Activated CD8-positive, alpha-beta memory T cell treated with anti-CD3 and anti-CD28 coated beads, Interleukin-2, amount 50 U/mL, for 24 hours (primary cell): ENCODE measurements around the gene CCDC134.

Source experiments
- DNase-seq: peaks from one replicate; pipeline ENCODE4 v3.0.0-alpha.2; 2020; ENCODE audit errors: extremely low read depth

Gene CCDC134

GRCh38 chr22:41800348-41801146 lies at the start of gene CCDC134:
CCDC134 (plus strand) TSS chr22:41800679; CDS start chr22:41808891, 8,212 bp downstream.
- DNase-seq = peak; percentile 68

DNA sequence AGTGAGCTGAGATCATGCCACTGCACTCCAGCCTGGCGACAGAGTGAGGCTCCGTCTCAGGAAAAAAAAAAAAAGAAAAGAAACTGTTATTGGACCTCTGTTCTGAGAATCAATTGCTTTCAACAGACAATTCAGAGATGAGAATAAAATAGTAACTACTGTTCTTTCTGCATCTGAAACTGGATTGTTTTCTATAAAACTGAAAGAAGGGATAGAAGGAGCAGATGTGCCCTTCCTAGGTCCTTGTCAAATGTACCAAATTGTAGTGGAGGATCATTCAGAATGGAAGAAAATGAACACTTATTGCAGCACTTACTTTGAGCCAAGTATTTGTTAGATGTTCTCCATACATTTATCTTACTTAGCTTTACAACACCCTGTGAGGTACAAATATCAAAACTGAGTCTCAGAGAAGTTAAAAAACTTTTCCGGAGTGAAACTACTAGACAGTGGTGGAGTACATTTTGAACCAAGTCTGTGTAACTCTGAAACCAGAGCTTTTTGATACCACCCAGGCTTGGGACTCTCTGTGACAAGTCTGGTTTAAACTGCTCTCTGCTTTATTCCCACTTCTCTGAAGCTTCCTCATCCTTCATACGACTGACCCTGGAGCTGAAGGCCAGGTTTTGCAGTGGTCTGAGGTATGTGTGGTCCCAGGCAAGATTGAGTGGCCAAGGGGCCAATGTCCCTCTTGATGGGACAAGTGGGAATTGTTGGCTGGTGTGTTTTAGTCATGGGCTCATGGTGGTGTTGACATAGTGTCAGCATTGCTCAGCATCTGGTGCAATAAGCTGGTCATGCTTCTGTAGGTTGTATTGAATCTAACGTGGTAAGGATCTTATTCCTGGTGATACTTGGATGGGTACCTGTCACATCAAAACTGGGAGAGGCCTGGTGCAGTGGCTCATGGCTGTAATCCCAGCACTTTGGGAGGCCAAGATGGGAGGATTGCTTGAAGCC lies 48.2 kb upstream of the CCDC134 start:
- DNase-seq = no peak

- DNase-seq = no peak
Measured at GRCh38 chr22:41753984-41754383, 46.5 kb upstream of the CCDC134 start.

- no peak for DNase-seq
Measured at GRCh38 chr22:41757502-41757901, 43.0 kb upstream of the CCDC134 start.

GRCh38 chr22:41758231-41758630 lies 42.2 kb upstream of the CCDC134 start:
- DNase-seq = no peak

- DNase-seq = no peak
Measured at GRCh38 chr22:41762980-41763779, 37.3 kb upstream of the CCDC134 start.

DNA sequence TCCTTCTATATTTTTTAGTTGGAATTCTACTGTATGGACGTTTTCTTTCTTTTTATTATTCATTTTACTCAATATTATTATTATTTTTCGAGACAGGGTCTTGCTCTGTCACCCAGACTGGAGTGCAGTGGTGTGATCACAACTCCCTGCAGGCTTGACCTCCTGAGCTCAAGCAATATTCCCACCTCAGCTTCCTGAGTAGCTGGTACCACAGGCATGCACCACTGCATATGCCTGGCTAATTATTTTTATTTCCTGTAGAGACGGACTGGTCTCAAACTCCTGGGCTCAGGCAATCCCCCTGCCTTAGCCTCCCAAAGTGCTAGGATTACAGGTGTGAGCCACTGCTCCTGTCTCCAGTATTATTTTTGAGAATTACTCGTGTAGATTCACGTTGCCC lies 34.0 kb upstream of the CCDC134 start:
- DNase-seq = no peak

GRCh38 chr22:41768430-41768829 lies 32.0 kb upstream of the CCDC134 start:
- DNase-seq = no peak

- DNase-seq = no peak
Measured at GRCh38 chr22:41770715-41771468, 29.6 kb upstream of the CCDC134 start.

GRCh38 chr22:41772198-41772597 lies 28.3 kb upstream of the CCDC134 start:
- no peak for DNase-seq

- no peak for DNase-seq
Measured at GRCh38 chr22:41772645-41773044, 27.8 kb upstream of the CCDC134 start.

DNA sequence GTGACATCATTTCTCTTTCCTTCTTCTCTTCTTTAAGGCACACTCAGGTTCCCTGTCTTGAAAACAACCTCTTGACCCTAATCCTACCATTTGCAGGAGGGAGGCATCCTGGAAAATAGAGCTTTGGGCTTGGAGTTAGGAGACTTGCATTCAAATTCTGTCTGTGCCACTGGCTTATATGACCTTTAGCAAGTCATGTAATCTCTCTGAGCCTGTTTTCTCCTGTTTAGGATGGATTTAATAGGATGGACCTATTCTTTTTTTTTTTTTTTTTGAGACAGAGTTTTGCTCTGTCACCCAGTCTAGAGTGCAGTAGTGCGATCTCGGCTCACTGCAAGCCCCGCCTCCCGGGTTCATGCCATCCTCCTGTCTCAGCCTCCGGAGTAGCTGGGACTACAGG lies 25.1 kb upstream of the CCDC134 start:
- DNase-seq = no peak

DNA sequence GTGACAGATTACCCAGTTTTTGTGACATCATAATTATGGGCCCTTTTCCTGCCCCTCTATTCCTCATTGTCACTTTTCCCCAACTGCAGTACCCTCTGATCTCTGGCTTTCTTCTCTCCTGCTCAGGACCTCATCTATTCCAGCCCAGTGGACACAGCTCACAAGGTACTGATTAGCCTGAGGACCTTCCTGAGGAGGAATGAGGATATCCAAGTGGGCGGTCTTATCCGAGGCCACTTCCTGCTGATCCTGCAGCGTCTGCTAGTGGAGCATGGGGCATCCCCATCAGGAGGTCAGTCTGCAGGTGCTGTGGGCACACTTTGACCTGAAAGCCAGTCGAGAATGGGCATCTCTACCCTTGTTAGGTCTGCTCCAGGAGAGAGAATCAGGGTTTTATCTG lies 24.5 kb upstream of the CCDC134 start:
- DNase-seq = no peak

DNA sequence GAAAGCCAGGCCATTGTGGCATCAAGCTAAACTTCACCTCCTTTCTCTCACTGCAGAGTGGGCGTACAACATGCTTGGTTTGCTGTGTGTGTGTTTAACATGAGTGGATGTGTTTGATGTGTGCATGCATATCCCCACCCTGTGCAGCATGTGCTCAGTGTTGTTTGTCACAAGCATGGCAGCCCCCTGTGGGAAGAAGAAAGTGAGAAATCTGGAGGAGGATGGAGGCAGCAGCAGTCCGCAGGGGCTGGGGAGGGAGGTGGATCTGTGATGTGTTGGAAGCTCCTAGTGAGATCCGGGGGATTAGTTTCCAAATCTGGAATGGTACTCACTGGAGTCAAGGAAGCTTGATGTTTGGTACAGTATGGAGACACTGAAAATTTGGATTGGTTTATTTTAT lies 24.1 kb upstream of the CCDC134 start:
- no peak for DNase-seq

DNA sequence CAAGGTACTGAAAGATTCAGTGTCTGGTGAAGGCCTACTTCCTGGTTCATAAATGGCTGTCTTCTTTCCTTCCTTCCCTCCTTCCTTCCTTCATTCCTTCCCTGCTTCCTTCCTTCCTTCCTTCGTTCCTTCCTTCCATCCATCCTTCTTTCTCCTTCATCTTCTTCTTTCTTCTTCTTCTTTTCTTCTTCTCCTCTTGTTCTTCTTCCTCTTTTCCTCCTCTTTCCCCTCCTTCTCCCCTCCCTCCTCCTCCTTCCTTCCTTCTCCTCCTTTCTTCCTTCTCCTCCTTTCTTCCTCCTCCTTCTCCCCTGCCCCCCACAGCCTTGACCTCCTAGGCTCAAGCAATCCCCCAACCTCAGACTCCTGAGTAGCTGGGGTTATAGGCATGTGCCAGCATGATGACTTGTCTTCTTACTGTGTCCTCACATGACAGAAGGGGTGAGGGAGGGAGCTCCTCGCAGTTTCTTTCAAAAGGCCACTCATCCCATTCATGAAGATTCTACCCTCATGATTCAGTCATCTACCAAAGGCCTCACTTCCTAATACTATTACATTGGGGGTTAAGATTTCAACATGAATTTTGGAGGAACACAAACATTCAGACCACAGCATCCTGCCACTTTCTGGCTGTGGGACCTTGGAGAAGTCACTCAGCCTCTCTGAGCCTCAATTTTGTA lies 22.6 kb upstream of the CCDC134 start:
- no peak for DNase-seq

DNA sequence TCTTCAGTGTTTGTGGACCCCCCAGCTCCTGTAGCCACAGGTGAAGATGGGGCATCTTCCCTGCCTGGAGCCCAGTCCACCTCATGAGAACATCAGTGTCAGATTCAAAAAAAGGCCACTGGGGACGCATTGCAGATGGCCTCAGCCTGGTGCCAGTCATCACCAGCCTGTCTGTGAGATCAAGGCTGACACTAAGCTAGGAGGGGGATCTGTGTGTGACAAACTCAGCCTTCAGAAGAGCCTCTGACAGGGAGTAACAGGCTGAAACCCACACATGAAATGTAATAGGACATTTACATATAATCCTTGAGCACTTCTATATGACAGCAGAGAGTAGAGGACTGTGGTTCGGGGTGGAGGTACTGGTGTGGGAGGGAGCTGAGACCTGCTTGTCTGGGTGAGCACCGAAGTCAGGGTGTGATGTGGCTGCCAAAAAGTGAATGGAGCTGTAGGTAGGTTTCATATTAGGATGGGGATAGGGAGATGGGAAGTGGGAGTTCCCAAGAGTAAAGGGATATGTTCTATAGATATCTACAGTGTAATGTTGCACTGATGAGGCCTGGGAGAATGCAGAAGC lies 20.5 kb upstream of the CCDC134 start:
- no peak for DNase-seq

- DNase-seq = peak; percentile 84
Measured at GRCh38 chr22:41780746-41781505, 19.6 kb upstream of the CCDC134 start.

- no peak for DNase-seq
Measured at GRCh38 chr22:41781507-41781906, 19.0 kb upstream of the CCDC134 start.

DNA sequence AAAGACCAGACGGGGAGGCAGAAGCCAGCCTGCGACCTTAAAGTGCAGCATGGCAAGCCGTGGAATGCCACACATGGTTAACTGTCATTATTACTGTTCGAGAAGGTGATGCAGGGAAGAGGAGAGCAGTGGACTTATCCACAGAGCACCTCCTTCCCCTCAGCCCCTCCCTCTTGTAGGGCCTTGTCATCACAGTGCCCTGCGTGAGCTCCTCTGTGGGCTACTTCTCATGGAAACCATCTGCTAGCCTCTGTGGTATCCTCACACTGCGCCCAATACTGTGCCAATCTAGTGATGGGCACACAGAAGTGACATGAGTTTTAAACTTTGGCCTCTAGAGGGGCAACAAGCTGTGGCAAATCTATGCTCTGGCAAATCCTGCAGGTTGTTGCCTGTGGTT lies 18.2 kb upstream of the CCDC134 start:
- DNase-seq = no peak
